Measurements from ENCODE around the gene ABR. TPM values are rescaled to one million over a fixed set of nuclear protein-coding genes. Genes with fewer than 3 reads are reported as not detected.

The ABR gene
- total RNA-seq, 1 donor from 2014 or later = 70.9 TPM

GRCh38 chr17:1006054-1006453 lies 173.7 kb downstream of the ABR start:
- no peak overlapping the region for H2AFZ ChIP-seq (ENCODE audit: low read depth, low read length)
- FAIRE-seq (no peak), DNase-seq (ENCODE audit: low read depth) (no peak)
- no peaks in the 10 kb centered on the region for H3K27me3 ChIP-seq (ENCODE audit: insufficient read depth, low read length)
- H3K36me3 ChIP-seq (ENCODE audit: insufficient read depth, low read length) = peaks cover 9% of the 10 kb centered on the region
- H3K9me3 Mint-ChIP-seq (ENCODE audit: unreplicated experiment) = no peaks in the 10 kb centered on the region
- peak overlapping the region; percentile 57 for H3K4me2 ChIP-seq (ENCODE audit: low read length)
- peaks cover 21% of the 10 kb centered on the region for H3K36me3 Mint-ChIP-seq (ENCODE audit: low read depth, unreplicated experiment)
- H4K20me1 ChIP-seq (ENCODE audit: insufficient read depth, low read length) = peaks cover 62% of the 10 kb centered on the region
- H3K9ac ChIP-seq (ENCODE audit: low read length) = peak overlapping the region; percentile 24
- no peak overlapping the region for H3K4me3 Mint-ChIP-seq (ENCODE audit: unreplicated experiment)
- no peaks in the 10 kb centered on the region for H3K27me3 Mint-ChIP-seq (ENCODE audit: low read depth, unreplicated experiment)
- no peak overlapping the region for H3K27ac ChIP-seq (ENCODE audit: low read depth, low read length)
- no peak overlapping the region for H3K4me3 ChIP-seq (ENCODE audit: insufficient read depth, low read depth, low read length)
- no peak for TF ChIP-seq CTCF (IDR thresholded peaks at IDR 0.05; ENCODE audit: insufficient read depth, low read depth, low read length)
- H3K27ac Mint-ChIP-seq (ENCODE audit: unreplicated experiment) = no peak overlapping the region
- peaks cover 19% of the 10 kb centered on the region for H3K4me1 Mint-ChIP-seq (ENCODE audit: low read depth, unreplicated experiment)
- peaks cover 42% of the 10 kb centered on the region for H3K4me1 ChIP-seq (ENCODE audit: insufficient read depth, low read length)
- no peaks in the 10 kb centered on the region for H3K9me3 ChIP-seq (ENCODE audit: insufficient read depth, low read depth, low read length)
- no peaks in the 10 kb centered on the region for H3K79me2 ChIP-seq (ENCODE audit: insufficient read depth, low read length)

GRCh38 chr17:1005361-1005946 lies 174.3 kb downstream of the ABR start:
- Mint-ChIP-seq H3K27ac (ENCODE audit: unreplicated experiment) (peak overlapping the region; percentile 31), H3K9me3 (ENCODE audit: unreplicated experiment) (no peaks in the 10 kb centered on the region), H3K4me3 (ENCODE audit: unreplicated experiment) (no peak overlapping the region), H3K36me3 (ENCODE audit: low read depth, unreplicated experiment) (peaks cover 25% of the 10 kb centered on the region), H3K27me3 (ENCODE audit: low read depth, unreplicated experiment) (no peaks in the 10 kb centered on the region), H3K4me1 (ENCODE audit: low read depth, unreplicated experiment) (peaks cover 25% of the 10 kb centered on the region)
- no peaks in the 10 kb centered on the region for H3K79me2 ChIP-seq (ENCODE audit: insufficient read depth, low read length)
- H3K4me3 ChIP-seq (ENCODE audit: insufficient read depth, low read depth, low read length) = no peak overlapping the region
- H3K27ac ChIP-seq (ENCODE audit: low read depth, low read length) = no peak overlapping the region
- peaks cover 68% of the 10 kb centered on the region for H4K20me1 ChIP-seq (ENCODE audit: insufficient read depth, low read length)
- H2AFZ ChIP-seq (ENCODE audit: low read depth, low read length) = no peak overlapping the region
- H3K9me3 ChIP-seq (ENCODE audit: insufficient read depth, low read depth, low read length) = no peaks in the 10 kb centered on the region
- FAIRE-seq = no peak
- TF ChIP-seq CTCF (IDR thresholded peaks at IDR 0.05; ENCODE audit: insufficient read depth, low read depth, low read length) = no peak
- TF ChIP-seq EZH2 (IDR thresholded peaks at IDR 0.05; ENCODE audit: insufficient read depth, low read length) = no peak
- H3K27me3 ChIP-seq (ENCODE audit: insufficient read depth, low read length) = no peaks in the 10 kb centered on the region
- peak; percentile 73 for DNase-seq (ENCODE audit: low read depth)
- H3K36me3 ChIP-seq (ENCODE audit: insufficient read depth, low read length) = peaks cover 13% of the 10 kb centered on the region
- peaks cover 48% of the 10 kb centered on the region for H3K4me1 ChIP-seq (ENCODE audit: insufficient read depth, low read length)
- peak overlapping the region; percentile 24 for H3K9ac ChIP-seq (ENCODE audit: low read length)
- H3K4me2 ChIP-seq (ENCODE audit: low read length) = peak overlapping the region; percentile 57

- FAIRE-seq (no peak), DNase-seq (ENCODE audit: low read depth) (no peak)
- H3K79me2 ChIP-seq (ENCODE audit: insufficient read depth, low read length) = no peaks in the 10 kb centered on the region
- TF ChIP-seq EZH2 (IDR thresholded peaks at IDR 0.05; ENCODE audit: insufficient read depth, low read length) = no peak
- no peak for TF ChIP-seq CTCF (IDR thresholded peaks at IDR 0.05; ENCODE audit: insufficient read depth, low read depth, low read length)
- no peaks in the 10 kb centered on the region for H3K27me3 ChIP-seq (ENCODE audit: insufficient read depth, low read length)
- peaks cover 50% of the 10 kb centered on the region for H3K4me1 ChIP-seq (ENCODE audit: insufficient read depth, low read length)
- H3K4me2 ChIP-seq (ENCODE audit: low read length) = peak overlapping the region; percentile 57
- H3K27me3 Mint-ChIP-seq (ENCODE audit: low read depth, unreplicated experiment) = no peaks in the 10 kb centered on the region
- no peak overlapping the region for H3K4me3 ChIP-seq (ENCODE audit: insufficient read depth, low read depth, low read length)
- peaks cover 17% of the 10 kb centered on the region for H3K36me3 ChIP-seq (ENCODE audit: insufficient read depth, low read length)
- peaks cover 29% of the 10 kb centered on the region for H3K36me3 Mint-ChIP-seq (ENCODE audit: low read depth, unreplicated experiment)
- no peak overlapping the region for H3K27ac Mint-ChIP-seq (ENCODE audit: unreplicated experiment)
- H3K27ac ChIP-seq (ENCODE audit: low read depth, low read length) = no peak overlapping the region
- no peak overlapping the region for H3K9ac ChIP-seq (ENCODE audit: low read length)
- H3K4me3 Mint-ChIP-seq (ENCODE audit: unreplicated experiment) = no peak overlapping the region
- no peaks in the 10 kb centered on the region for H3K9me3 ChIP-seq (ENCODE audit: insufficient read depth, low read depth, low read length)
- peaks cover 26% of the 10 kb centered on the region for H3K4me1 Mint-ChIP-seq (ENCODE audit: low read depth, unreplicated experiment)
- no peaks in the 10 kb centered on the region for H3K9me3 Mint-ChIP-seq (ENCODE audit: unreplicated experiment)
- no peak overlapping the region for H2AFZ ChIP-seq (ENCODE audit: low read depth, low read length)
- H4K20me1 ChIP-seq (ENCODE audit: insufficient read depth, low read length) = peaks cover 71% of the 10 kb centered on the region
Observed at GRCh38 chr17:1004769-1005295, 174.9 kb downstream of the ABR start.

Data from astrocyte (in vitro differentiated cells and primary cell).